WTC11 (cell line): ENCODE results near the gene LMF1. TPM values are rescaled to one million over a fixed set of nuclear protein-coding genes. Genes with fewer than 3 reads are reported as not detected.

ENCODE experiments used
- ATAC-seq: fragments of 200-7000 bp; cut with Tn5 transposase; 2 replicates; pipeline ENCODE4 v1.10.0; 2021; ENCODE audit warnings: mild to moderate bottlenecking, moderate library complexity
- CTCF ChIA-PET: fragments of 300-600 bp; sonication (Branson Sonifier 250); formaldehyde crosslinking; loops from one replicate; lab custom pipeline; 2021; ENCODE audit warnings: antibody characterized with exemption; lab: Charles Lee
- POLR2A ChIA-PET: fragments of 350-600 bp; sonication (Branson Sonifier 250); formaldehyde crosslinking; loops from one replicate; lab custom pipeline; 2021; ENCODE audit warnings: antibody characterized with exemption; lab: Charles Lee
- DNase-seq: peaks from one replicate; pipeline ENCODE4 v3.0.0; 2021; ENCODE audit warnings: low spot score
- H3K27ac Mint-ChIP-seq: 2 replicates; pipeline ENCODE4 v1.8.0; 2021; ENCODE audit warnings: mixed read lengths
- H3K27me3 Mint-ChIP-seq: 2 replicates; pipeline ENCODE4 v1.8.0; 2021; ENCODE audit warnings: low read depth, mild to moderate bottlenecking, moderate library complexity, mixed read lengths
- H3K36me3 Mint-ChIP-seq: 2 replicates; pipeline ENCODE4 v1.8.0; 2021; ENCODE audit warnings: mixed read lengths
- H3K4me1 Mint-ChIP-seq: 2 replicates; pipeline ENCODE4 v1.8.0; 2022; ENCODE audit warnings: mixed read lengths
- H3K4me3 Mint-ChIP-seq: 2 replicates; pipeline ENCODE4 v1.8.0; 2021; ENCODE audit warnings: mild to moderate bottlenecking, moderate library complexity, mixed read lengths
- H3K9me3 Mint-ChIP-seq: 2 replicates; pipeline ENCODE4 v1.8.0; 2021; ENCODE audit warnings: mixed read lengths
- ETV6 ChIP-seq: sonication (generic); formaldehyde crosslinking; IDR thresholded peaks from 2 replicates; pipeline ENCODE4 v1.8.1; 2022; ENCODE audit warnings: mild to moderate bottlenecking, missing genetic modification reagents
- FOXP1 ChIP-seq: sonication (generic); formaldehyde crosslinking; IDR thresholded peaks from 2 replicates; pipeline ENCODE4 v1.8.0; 2022; ENCODE audit warnings: missing genetic modification reagents, mild to moderate bottlenecking, moderate library complexity, borderline replicate concordance
- JAZF1 ChIP-seq: fragments of 250-450 bp; sonication (Bioruptor Pico); IDR thresholded peaks from 2 replicates; pipeline ENCODE4 v1.9.0; 2021; ENCODE audit warnings: moderate library complexity, mild to moderate bottlenecking, inconsistent platforms
- JUN ChIP-seq: sonication (generic); formaldehyde crosslinking; IDR thresholded peaks from 2 replicates; pipeline ENCODE4 v1.8.0; 2023; ENCODE audit warnings: mild to moderate bottlenecking, missing genetic modification reagents
- TEAD4 ChIP-seq: sonication (generic); formaldehyde crosslinking; IDR thresholded peaks from 2 replicates; pipeline ENCODE4 v1.8.0; 2022; ENCODE audit warnings: mild to moderate bottlenecking, missing genetic modification reagents
- ZNF121 ChIP-seq: sonication (generic); formaldehyde crosslinking; IDR thresholded peaks from 2 replicates; pipeline ENCODE4 v1.8.0; 2023; ENCODE audit warnings: missing genetic modification reagents
- ZNF219 ChIP-seq: sonication (generic); formaldehyde crosslinking; IDR thresholded peaks from 2 replicates; pipeline ENCODE4 v1.8.0; 2023; ENCODE audit warnings: missing genetic modification reagents, mild to moderate bottlenecking, borderline replicate concordance
- ZNF416 ChIP-seq: fragments of 250-450 bp; sonication (Bioruptor Pico); IDR thresholded peaks from 2 replicates; pipeline ENCODE4 v1.9.0; 2021; ENCODE audit warnings: mild to moderate bottlenecking, inconsistent platforms
- total RNA-seq: library from RNA; stranded (reverse); gene quantifications from 3 replicates; pipeline ENCODE4 v1.2.3, GENCODE V29; 2021
- TF ChIP-seq, protein P1 (sequence below): sonication (generic); formaldehyde crosslinking; IDR thresholded peaks from 2 replicates; pipeline ENCODE4 v1.8.0; 2022; ENCODE audit warnings: mild to moderate bottlenecking, missing genetic modification reagents
- TF ChIP-seq, protein P2 (sequence below): fragments of 250-450 bp; sonication (Bioruptor Pico); conservative IDR thresholded peaks from 2 replicates; pipeline ENCODE4 v1.9.0; 2021; ENCODE audit warnings: mild to moderate bottlenecking
- TF ChIP-seq, protein P3 (sequence below): sonication (generic); formaldehyde crosslinking; IDR thresholded peaks from 2 replicates; pipeline ENCODE4 v1.8.1; 2023; ENCODE audit warnings: mild to moderate bottlenecking, missing genetic modification reagents, borderline replicate concordance
- TF ChIP-seq, protein P4 (sequence below): fragments of 250-450 bp; sonication (Bioruptor Pico); IDR thresholded peaks from 2 replicates; pipeline ENCODE4 v1.9.0; 2021; ENCODE audit warnings: mild to moderate bottlenecking
- TF ChIP-seq, protein P5 (sequence below): sonication (generic); formaldehyde crosslinking; IDR thresholded peaks from 2 replicates; pipeline ENCODE4 v1.8.1; 2023; ENCODE audit warnings: mild to moderate bottlenecking, missing genetic modification reagents
- TF ChIP-seq, protein P6 (sequence below): sonication (generic); formaldehyde crosslinking; IDR thresholded peaks from 2 replicates; pipeline ENCODE4 v1.8.0; 2022; ENCODE audit warnings: missing genetic modification reagents
- TF ChIP-seq, protein P7 (sequence below): sonication (generic); formaldehyde crosslinking; IDR thresholded peaks from 2 replicates; pipeline ENCODE4 v1.8.1; 2023; ENCODE audit warnings: mild to moderate bottlenecking, missing genetic modification reagents
- TF ChIP-seq, protein P8 (sequence below): sonication (generic); formaldehyde crosslinking; IDR thresholded peaks from 2 replicates; pipeline ENCODE4 v1.8.0; 2022; ENCODE audit warnings: mild to moderate bottlenecking, missing genetic modification reagents

The LMF1 gene
- total RNA-seq, 1 experiment from 2014 or later: 10.5 TPM

DNA sequence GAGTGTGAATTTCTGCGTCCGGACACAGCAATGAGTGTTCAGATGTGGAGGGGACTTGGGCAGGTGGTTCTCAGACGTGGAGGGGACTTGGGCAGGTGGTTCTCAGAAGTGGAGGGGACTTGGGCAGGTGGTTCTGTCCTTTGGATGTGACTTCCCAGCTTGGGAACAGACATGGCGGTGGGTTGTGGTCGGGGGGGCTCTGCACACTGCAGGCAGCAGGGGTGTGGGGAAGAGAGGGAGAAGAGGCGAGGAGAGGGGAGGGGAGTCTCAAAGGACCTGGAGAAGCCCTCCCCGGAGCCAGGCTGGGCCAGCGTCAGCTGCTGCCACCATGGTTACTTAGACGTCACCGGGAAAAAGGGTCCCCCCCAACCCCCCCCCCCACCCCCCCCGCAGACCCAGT is 20.6 kb upstream of the LMF1 start (continued):
- TF ChIP-seq, protein P1, sequence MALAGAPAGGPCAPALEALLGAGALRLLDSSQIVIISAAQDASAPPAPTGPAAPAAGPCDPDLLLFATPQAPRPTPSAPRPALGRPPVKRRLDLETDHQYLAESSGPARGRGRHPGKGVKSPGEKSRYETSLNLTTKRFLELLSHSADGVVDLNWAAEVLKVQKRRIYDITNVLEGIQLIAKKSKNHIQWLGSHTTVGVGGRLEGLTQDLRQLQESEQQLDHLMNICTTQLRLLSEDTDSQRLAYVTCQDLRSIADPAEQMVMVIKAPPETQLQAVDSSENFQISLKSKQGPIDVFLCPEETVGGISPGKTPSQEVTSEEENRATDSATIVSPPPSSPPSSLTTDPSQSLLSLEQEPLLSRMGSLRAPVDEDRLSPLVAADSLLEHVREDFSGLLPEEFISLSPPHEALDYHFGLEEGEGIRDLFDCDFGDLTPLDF: no peak
- TF ChIP-seq ZNF416 (CRISPR knock-in tag) (no peak), JUN (CRISPR knock-in tag) (no peak), JAZF1 (CRISPR knock-in tag) (no peak), TEAD4 (CRISPR knock-in tag) (no peak), FOXP1 (no peak)
- TF ChIP-seq, protein P2, sequence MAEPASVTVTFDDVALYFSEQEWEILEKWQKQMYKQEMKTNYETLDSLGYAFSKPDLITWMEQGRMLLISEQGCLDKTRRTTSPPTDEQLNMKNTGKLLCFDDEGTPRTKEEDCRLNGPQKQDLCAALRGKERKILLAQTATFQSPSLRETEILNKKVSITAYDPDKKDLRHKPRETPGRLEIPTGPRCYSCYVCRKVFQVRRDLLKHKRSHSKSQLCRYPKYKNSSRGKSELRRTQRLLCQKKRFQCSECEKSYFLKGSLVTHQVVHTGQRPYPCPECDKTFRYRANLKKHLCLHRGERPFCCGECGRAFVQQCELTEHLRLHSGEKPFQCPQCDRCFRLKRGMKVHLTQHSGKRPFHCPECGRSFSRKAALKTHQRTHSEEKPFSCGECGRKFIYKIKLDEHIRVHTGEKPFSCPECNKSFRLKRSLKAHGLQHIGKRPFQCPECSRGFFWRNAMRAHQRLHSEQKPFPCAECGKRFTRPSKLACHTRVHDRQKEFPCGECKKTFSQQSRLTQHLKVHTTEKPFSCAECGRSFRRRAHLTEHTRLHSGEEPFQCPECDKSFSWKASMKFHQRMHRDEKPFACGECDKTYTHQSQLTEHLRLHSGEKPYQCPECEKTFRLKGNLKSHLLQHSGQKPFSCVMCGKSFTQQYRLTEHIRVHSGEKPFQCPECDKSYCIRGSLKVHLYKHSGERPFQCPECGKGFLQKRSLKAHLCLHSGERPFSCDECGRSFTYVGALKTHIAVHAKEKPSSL: no peak
- TF ChIP-seq, protein P3, sequence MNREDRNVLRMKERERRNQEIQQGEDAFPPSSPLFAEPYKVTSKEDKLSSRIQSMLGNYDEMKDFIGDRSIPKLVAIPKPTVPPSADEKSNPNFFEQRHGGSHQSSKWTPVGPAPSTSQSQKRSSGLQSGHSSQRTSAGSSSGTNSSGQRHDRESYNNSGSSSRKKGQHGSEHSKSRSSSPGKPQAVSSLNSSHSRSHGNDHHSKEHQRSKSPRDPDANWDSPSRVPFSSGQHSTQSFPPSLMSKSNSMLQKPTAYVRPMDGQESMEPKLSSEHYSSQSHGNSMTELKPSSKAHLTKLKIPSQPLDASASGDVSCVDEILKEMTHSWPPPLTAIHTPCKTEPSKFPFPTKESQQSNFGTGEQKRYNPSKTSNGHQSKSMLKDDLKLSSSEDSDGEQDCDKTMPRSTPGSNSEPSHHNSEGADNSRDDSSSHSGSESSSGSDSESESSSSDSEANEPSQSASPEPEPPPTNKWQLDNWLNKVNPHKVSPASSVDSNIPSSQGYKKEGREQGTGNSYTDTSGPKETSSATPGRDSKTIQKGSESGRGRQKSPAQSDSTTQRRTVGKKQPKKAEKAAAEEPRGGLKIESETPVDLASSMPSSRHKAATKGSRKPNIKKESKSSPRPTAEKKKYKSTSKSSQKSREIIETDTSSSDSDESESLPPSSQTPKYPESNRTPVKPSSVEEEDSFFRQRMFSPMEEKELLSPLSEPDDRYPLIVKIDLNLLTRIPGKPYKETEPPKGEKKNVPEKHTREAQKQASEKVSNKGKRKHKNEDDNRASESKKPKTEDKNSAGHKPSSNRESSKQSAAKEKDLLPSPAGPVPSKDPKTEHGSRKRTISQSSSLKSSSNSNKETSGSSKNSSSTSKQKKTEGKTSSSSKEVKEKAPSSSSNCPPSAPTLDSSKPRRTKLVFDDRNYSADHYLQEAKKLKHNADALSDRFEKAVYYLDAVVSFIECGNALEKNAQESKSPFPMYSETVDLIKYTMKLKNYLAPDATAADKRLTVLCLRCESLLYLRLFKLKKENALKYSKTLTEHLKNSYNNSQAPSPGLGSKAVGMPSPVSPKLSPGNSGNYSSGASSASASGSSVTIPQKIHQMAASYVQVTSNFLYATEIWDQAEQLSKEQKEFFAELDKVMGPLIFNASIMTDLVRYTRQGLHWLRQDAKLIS (CRISPR knock-in tag): no peak
- TF ChIP-seq, protein P4, sequence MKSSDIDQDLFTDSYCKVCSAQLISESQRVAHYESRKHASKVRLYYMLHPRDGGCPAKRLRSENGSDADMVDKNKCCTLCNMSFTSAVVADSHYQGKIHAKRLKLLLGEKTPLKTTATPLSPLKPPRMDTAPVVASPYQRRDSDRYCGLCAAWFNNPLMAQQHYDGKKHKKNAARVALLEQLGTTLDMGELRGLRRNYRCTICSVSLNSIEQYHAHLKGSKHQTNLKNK: no peak

DNA sequence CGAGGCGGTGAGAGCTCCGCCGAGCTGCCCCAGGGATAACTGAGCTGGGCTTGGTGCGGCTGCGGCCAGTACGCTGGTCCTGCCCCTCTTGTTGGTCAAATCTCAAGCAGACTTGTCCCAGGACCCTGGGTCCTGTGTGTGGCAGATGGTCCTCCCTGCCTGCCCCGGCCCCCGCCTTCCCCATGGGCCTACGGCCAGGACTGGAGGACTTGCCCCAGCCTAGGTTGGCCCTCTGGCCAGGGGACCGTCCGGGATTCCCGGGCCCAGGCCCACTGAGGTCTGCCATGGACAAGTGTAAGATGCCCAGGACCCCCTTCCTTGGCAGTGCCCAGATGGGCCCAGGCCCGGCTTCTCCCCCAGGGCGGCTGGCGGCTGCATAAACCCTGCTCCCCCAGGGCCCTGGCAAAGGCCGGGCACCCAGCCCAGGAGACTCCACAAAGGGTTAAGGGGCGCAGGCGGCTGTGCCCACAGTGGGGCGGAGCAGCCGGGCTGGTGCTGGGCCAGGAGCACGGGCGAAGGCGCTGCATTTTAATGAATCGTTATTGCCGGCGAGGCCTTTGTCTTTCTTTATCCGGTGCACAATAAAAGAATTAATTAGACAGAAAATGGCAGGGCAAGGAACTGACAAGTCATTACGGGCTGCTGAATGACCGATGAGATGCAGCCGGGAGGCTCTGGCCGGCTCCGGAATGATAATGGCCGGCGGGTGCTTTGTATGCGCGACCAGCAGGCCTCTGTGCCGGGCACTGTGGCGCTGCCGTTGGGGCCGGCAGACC is 19.9 kb upstream of the LMF1 start:
- Mint-ChIP-seq H3K36me3 (peaks cover 11% of the 10 kb centered on the region), H3K27ac (no peak overlapping the region), H3K4me3 (no peak overlapping the region), H3K4me1 (no peaks in the 10 kb centered on the region), H3K27me3 (peaks cover 13% of the 10 kb centered on the region), H3K9me3 (peaks cover 14% of the 10 kb centered on the region)
- DNase-seq: no peak
- ChIA-PET CTCF (no interaction called here), POLR2A (no interaction called here)
- no peak for ATAC-seq
- TF ChIP-seq ETV6 (CRISPR knock-in tag) (no peak), ZNF121 (CRISPR knock-in tag) (no peak), ZNF219 (CRISPR knock-in tag) (no peak)
- TF ChIP-seq, protein P5, sequence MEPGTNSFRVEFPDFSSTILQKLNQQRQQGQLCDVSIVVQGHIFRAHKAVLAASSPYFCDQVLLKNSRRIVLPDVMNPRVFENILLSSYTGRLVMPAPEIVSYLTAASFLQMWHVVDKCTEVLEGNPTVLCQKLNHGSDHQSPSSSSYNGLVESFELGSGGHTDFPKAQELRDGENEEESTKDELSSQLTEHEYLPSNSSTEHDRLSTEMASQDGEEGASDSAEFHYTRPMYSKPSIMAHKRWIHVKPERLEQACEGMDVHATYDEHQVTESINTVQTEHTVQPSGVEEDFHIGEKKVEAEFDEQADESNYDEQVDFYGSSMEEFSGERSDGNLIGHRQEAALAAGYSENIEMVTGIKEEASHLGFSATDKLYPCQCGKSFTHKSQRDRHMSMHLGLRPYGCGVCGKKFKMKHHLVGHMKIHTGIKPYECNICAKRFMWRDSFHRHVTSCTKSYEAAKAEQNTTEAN: no peak
- TF ChIP-seq, protein P6, sequence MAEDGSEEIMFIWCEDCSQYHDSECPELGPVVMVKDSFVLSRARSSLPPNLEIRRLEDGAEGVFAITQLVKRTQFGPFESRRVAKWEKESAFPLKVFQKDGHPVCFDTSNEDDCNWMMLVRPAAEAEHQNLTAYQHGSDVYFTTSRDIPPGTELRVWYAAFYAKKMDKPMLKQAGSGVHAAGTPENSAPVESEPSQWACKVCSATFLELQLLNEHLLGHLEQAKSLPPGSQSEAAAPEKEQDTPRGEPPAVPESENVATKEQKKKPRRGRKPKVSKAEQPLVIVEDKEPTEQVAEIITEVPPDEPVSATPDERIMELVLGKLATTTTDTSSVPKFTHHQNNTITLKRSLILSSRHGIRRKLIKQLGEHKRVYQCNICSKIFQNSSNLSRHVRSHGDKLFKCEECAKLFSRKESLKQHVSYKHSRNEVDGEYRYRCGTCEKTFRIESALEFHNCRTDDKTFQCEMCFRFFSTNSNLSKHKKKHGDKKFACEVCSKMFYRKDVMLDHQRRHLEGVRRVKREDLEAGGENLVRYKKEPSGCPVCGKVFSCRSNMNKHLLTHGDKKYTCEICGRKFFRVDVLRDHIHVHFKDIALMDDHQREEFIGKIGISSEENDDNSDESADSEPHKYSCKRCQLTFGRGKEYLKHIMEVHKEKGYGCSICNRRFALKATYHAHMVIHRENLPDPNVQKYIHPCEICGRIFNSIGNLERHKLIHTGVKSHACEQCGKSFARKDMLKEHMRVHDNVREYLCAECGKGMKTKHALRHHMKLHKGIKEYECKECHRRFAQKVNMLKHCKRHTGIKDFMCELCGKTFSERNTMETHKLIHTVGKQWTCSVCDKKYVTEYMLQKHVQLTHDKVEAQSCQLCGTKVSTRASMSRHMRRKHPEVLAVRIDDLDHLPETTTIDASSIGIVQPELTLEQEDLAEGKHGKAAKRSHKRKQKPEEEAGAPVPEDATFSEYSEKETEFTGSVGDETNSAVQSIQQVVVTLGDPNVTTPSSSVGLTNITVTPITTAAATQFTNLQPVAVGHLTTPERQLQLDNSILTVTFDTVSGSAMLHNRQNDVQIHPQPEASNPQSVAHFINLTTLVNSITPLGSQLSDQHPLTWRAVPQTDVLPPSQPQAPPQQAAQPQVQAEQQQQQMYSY (CRISPR knock-in tag): no peak
- TF ChIP-seq, protein P7, sequence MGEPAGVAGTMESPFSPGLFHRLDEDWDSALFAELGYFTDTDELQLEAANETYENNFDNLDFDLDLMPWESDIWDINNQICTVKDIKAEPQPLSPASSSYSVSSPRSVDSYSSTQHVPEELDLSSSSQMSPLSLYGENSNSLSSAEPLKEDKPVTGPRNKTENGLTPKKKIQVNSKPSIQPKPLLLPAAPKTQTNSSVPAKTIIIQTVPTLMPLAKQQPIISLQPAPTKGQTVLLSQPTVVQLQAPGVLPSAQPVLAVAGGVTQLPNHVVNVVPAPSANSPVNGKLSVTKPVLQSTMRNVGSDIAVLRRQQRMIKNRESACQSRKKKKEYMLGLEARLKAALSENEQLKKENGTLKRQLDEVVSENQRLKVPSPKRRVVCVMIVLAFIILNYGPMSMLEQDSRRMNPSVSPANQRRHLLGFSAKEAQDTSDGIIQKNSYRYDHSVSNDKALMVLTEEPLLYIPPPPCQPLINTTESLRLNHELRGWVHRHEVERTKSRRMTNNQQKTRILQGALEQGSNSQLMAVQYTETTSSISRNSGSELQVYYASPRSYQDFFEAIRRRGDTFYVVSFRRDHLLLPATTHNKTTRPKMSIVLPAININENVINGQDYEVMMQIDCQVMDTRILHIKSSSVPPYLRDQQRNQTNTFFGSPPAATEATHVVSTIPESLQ: no peak
- TF ChIP-seq, protein P2: no peak
- TF ChIP-seq, protein P8, sequence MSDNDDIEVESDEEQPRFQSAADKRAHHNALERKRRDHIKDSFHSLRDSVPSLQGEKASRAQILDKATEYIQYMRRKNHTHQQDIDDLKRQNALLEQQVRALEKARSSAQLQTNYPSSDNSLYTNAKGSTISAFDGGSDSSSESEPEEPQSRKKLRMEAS: no peak
